WTC11 (cell line): ENCODE results near the gene ZCCHC8. TPM values are rescaled to one million over a fixed set of nuclear protein-coding genes. Genes with fewer than 3 reads are reported as not detected.

Experiments used
- CTCF ChIP-seq: fragments of 200-600 bp; IDR thresholded peaks from 2 replicates; pipeline ENCODE4 v1.8.0; 2022; ENCODE audit warnings: antibody characterized with exemption
- total RNA-seq: library from RNA; stranded (reverse); gene quantifications from 3 replicates; pipeline ENCODE4 v1.2.3, GENCODE V29; 2021

ZCCHC8 gene
- total RNA-seq, 1 experiment from 2014 or later, result 28.4 TPM

GRCh38 chr12:122421821-122422729, 78.7 kb downstream of the ZCCHC8 start, which contains the start of gene CLIP1 (continued):
- TF ChIP-seq CTCF, result no peak

Other genes starting within 250 kb of the ZCCHC8 start
- gene VPS33A, start 234.4 kb downstream of the ZCCHC8 start, total RNA-seq, result 34.1 to 37.6 TPM (median 35.3 TPM) in 3 replicates
- 21.3 to 24.9 TPM (median 21.5 TPM) in 3 replicates for gene CLIP1, start 78.3 kb downstream of the ZCCHC8 start, total RNA-seq
- 78.3 to 93.1 TPM (median 82.4 TPM) in 3 replicates for gene RSRC2, start 26.0 kb upstream of the ZCCHC8 start, total RNA-seq
- gene KNTC1, start 26.3 kb upstream of the ZCCHC8 start, total RNA-seq, result 78.3 to 85.1 TPM (median 83.4 TPM) in 3 replicates
- gene HCAR2, start 202.4 kb upstream of the ZCCHC8 start, total RNA-seq, result not detected in 3 replicates
- gene HCAR3, start 215.9 kb upstream of the ZCCHC8 start, total RNA-seq, result not detected in 3 replicates
- gene HCAR1, start 229.9 kb upstream of the ZCCHC8 start, total RNA-seq, result 0.04 TPM in 1 of 3 replicates, not detected in the others